GM19025 (cell line): ENCODE data around the gene ARID4A.
"Not testable (repeated sequence)": the region's sequence is repeated elsewhere in the genome, so short reads cannot be mapped to it uniquely, and the experiment has no call there.

Source experiments
- ATAC-seq: cut with Tn5 transposase; IDR thresholded peaks from one replicate; pipeline ENCODE4 v1.9.1; 2021; ENCODE audit warnings: mild to moderate bottlenecking, low read depth, moderate library complexity; ENCODE audit not compliant: unreplicated experiment

ARID4A gene

DNA sequence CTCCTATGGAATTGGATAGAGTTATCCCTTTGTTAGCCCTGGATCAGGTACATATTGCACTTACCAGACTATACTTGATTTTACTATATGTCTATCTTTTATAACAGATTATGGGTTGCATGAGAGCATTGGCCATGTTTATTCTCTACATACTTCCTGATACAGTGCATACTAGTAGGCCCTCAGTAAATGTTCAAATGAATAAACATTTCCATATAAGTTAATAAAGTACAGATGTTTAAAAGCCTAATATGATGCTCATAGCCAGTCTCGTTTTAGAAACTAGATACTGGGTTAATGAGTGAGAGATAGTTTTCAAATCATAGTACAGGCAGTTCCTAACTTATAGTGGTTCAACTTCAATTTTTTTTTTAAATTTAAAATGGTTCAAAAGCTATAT is 57.9 kb downstream of the ARID4A start:
- ATAC-seq: no peak

GRCh38 chr14:58362272-58362671 is 63.9 kb downstream of the ARID4A start:
- not testable (repeated sequence) for ATAC-seq

DNA sequence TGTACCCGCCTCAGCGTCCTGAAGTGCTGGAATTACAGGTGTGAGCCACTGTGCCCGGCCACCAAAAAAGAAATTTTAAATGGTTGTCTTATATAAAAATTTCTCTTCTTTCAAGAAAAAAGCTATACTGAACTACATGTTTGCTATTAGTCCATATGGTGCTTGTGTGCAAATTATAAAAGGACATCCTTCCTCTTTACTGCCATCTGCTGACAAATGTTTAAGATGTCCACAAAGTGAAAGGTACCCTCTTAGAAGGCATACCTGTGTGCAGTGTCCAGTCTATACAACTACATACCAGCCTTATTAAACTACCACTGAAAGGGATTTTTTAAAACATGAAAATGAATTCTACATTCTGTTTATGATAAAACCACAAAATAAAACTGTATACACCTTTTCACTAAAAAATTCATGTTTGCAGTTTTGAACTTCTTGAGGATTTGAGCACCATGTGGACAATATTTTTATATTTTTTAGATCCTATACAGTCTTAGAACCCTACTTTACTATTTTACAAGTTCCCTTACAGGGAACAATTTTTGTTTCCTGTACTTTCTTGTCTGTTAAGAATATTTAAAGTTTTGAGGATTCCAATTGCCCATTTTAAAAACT is 64.5 kb downstream of the ARID4A start:
- no peak for ATAC-seq

- no peak for ATAC-seq
These were observed 66.0 kb downstream of the ARID4A start for GRCh38 chr14:58364316-58364715.

GRCh38 chr14:58367296-58367695 is 68.9 kb downstream of the ARID4A start:
- no peak for ATAC-seq

GRCh38 chr14:58368956-58369355 is 70.6 kb downstream of the ARID4A start:
- no peak for ATAC-seq

DNA sequence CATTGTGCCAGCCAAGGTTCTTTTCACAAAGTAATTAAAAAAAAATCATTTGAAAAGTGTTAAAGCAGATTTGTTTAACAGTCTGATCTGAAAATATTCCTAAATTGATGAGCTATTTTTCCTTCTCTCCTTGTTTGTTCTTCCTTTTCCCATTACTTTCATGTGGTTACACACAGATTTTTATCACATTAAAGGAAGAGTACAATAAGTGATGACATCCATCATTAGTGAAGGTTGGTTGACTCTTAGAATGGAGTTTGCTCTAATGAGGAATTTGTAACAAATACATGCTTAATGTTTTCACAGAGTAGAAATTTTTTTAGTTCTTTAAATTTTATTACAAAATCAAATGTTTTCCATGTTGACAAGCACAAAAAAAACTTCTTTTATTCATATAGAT is 78.4 kb downstream of the ARID4A start:
- ATAC-seq: no peak

DNA sequence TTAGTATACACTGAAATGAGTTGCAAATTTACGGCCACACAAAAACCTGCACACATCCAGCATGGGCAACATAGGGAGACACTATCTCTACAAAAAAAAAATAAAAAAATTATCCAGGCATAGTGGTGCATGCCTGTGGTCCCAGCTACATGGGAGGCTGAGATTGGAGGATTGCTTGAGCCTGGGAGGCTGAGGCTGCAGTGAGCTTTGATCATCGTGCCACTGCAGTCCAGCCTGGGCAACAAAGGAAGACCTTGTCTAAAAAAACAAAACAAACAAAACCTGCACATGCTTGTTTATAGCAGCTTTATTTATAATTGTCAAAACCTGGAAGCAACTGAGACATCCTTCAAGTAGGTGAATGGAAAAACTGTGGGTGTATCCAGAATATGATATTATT is 92.5 kb downstream of the ARID4A start:
- ATAC-seq: no peak

- no peak for ATAC-seq
These were observed 97.1 kb downstream of the ARID4A start for GRCh38 chr14:58395562-58395811.

- peak; percentile 95 for ATAC-seq
These were observed 97.7 kb downstream of the ARID4A start, which contains the start of gene TOMM20L for GRCh38 chr14:58395812-58396788. Gene TOMM20L, plus strand, starts transcription at chr14:58395930. Its CDS starts 28 bp downstream, at chr14:58395958.

GRCh38 chr14:58397156-58397555 is 98.8 kb downstream of the ARID4A start:
- no peak for ATAC-seq

GRCh38 chr14:58398495-58398894 is 100.1 kb downstream of the ARID4A start:
- no peak for ATAC-seq

DNA sequence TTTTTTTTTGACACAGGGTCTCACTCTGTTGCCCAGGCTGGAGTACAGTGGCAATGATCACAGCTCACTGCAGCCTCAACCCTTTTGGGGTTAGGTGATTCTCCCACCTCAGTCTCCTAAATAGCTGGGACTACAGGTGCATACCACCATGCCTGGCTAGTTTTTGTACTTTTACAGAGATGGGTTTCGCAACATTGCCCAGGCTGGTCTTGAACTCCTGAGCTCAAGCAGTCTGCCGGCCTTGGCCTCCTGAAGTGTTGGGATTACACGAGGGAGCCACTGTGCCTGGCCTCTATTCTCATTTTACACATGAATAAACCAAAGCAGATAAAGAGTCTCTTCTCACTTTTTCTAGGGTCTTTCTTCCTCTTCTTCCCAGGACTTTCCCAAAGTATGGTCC is 100.5 kb downstream of the ARID4A start:
- ATAC-seq: no peak

DNA sequence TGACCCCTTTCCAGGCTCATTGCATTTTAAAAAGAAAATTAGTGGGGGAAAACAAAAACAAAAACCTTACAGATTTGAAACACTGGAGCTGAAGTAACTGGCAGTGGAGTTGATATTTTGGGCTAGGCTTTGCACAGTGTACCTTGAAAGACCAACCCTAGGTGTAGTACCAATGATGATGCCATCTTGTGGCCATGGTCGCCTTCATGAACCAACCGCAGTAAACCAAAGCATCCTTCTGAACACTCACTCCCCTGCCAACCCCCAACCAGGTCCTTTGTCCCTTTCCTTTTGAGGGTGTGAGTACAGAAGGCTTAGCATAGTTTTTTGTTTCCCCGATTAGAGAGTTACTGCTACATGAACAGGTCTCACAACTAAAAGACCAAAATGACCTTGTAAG is 103.2 kb downstream of the ARID4A start:
- ATAC-seq: no peak

- no peak for ATAC-seq
These were observed 110.4 kb downstream of the ARID4A start for GRCh38 chr14:58408681-58409215.

DNA sequence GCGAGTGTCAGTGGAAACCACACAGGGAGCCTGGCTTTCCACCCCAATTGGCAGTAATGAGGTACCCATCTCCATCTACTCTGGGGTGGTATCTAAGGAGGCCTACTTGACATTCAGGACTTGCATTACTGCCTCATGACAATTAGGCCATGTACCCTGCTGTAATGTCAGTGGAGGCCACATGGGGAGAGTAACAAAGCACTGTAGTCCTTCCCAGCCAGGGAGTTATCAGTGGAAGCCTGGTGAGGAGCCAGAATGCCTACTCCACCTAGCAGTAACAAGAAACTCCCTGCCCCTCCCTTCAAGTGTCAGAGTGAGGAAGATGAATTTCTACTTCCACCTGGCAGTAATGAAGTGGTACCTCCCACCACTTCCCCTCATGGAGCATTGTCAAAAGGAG is 116.5 kb downstream of the ARID4A start:
- ATAC-seq: no peak

- no peak for ATAC-seq
These were observed 117.5 kb downstream of the ARID4A start for GRCh38 chr14:58415636-58416547.

DNA sequence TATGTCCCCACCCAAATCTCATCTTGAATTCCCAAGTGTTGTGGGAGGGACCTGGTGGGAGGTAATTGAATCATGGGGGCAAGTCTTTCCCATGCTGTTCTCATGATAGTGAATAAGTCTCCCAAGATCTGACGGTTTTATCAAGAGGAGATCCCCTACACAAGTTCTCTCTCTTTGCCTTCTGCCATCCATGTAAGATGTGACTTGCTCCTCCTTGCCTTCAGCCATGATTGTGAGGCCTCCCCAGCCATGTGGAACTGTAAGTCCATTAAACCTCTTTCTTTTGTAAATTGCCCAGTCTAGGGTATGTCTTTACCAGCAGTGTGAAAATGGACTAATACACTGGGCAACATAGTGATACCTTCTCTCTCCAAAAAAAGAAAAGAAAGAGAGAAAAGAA is 118.6 kb downstream of the ARID4A start:
- not testable (repeated sequence) for ATAC-seq
